ENCODE data around the gene HELZ. TPM values are rescaled to one million over a fixed set of nuclear protein-coding genes. Genes with fewer than 3 reads are reported as not detected.
"Not testable (repeated sequence)": the region's sequence is repeated elsewhere in the genome, so short reads cannot be mapped to it uniquely, and the experiment has no call there.

HELZ gene
- total RNA-seq, 1 donor from 2014 or later: 142 TPM

- no peak for DNase-seq (ENCODE audit: low spot score)
Measured at GRCh38 chr17:67229109-67229955, 15.7 kb downstream of the HELZ start.

DNA sequence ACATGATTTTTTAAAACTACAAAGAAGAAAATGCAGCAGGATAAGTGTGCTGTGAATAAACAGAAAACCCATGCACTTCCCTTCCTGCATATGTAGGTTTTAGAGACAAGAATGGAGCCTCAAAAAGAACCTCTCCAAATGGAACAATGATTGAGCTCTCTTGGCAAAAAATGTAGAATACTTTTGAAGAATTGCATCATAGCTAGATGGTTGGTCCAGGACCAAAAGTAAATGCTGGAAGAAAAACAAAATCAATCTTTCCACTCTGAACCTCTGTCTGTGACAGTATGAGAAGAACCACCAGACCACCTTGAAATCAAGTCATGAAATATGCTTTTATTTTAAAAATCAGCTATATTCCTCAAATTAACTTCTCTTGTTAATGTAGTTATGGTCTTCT, 17.5 kb downstream of the HELZ start:
- no peak for DNase-seq (ENCODE audit: low spot score)

DNA sequence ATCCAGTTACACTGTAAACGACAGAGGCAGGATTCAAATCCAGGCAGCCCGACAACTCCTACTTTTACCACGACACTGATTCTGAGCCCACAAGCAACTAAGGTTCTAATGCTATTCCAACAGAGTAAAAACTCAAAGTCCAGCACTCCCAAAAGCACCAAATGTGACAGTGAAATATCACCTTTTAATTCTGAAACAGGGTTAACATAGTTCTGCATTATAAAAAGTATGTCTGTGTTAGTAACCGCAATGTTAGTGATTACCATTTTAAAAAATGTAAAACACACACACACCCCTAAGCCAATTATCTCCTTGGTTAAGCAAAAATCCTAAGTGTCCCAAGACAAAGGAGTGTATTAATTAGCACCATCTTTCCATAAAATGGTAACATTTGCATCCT, 19.7 kb downstream of the HELZ start:
- no peak for DNase-seq (ENCODE audit: low spot score)

GRCh38 chr17:67224736-67225135, 20.3 kb downstream of the HELZ start:
- DNase-seq (ENCODE audit: low spot score): peak; percentile 72

DNA sequence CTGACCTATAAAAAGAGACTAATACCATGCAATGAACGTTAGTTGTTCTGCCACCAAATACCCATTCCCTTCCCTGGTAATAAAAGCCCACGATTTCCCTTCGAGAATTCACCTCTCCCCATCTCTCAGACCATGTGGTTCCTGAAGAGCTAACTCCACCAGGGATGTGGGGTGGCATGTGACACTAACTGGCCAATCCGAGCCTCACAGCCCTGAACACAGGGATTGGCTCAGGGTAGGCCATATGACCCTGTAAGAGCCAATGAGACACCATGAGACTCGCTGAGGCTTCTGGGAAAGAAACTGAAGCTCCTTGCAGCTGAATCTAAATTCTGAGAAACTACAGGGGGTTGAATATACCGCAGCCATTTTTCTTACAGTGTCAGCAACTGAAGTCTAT, 21.1 kb downstream of the HELZ start:
- no peak for DNase-seq (ENCODE audit: low spot score)

DNA sequence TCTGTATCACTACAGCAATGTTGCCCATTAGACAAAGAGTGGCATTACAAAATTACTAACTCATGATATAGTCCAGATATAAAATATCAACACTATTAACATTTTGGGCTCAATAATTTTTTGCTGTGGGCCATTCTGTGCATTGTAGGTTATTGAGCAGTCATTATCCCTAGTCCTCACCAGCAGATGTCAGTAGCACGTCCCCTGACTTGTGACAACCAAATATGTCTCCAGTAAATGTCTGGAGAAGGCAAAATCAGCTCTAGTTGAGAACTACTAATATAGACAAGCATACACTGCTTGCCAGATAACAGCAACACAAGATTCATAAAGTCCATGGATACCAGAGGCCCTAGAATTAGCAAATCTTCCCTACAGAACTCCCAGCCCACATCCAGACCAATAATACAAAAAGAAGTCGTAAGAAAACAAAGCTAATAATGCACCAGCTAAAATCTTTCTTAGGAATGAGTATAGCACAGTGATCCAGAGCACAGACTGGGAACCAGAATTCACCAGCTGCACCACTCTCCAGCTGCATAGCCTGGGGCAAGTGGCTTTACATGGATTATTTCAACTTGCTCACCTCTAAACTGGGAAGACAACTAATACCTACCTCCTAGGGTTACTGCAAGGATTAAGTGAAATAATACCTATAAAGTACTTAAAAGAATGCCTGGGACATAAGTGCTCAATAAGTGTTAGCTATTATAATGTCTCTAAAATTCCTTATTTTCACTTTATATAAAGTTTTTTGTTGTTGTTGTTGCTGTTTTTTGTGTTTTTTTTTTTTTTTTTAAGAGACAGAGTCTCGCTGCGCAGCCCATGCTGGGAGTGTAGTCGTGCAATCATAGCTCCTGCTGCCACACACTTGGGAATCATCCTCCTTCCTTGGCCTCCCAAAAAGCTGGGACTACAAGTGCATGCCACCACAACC, 23.7 kb downstream of the HELZ start:
- peak; percentile 77 for DNase-seq (ENCODE audit: low spot score)

DNA sequence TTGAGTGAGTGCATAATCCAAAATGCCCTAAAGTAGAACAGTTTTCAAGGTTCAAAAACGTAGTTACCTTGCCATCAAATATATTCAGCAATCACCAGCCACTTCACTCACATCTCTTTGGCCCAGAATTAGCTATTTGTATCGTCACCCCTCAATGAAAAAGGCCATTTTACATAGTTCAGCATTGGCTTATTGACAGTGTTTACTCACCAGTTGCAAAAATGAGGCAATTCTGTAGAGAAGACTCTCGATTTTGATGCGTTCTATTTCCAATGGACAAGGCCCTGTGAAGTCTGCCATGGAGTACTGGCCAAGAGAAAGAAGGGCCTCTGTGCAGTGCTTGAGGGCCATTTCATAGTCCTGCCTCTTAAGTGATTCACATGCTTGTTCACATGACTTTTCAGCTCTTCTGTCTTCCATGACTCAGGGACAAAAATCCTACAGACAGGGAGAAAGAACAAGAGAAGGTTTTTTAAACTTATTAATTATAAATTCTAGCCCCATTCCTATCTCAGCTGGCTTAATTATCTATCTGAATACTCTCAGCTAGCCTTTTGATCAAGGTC, 26.5 kb downstream of the HELZ start:
- no peak for DNase-seq (ENCODE audit: low spot score)

DNA sequence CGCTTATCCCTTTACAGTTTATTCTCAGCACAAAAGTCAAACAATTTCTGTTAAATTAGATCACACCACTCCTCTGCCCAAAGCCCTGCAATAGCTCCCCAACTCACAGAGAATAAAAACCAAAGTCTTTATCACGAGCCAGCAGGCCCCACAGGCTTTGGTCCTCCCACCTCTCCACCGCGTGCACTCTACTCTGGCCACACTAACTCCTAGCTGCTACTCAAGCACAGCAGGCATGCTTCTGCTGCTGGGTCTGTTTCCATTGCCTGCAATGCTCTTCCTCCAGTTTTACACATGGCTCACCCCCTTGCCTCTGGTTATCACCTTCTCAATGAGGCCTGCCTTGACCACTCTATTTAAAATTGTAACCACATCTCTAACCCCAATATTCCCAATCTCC, 27.6 kb downstream of the HELZ start:
- DNase-seq (ENCODE audit: low spot score): no peak

GRCh38 chr17:67216578-67217320, 28.2 kb downstream of the HELZ start:
- DNase-seq (ENCODE audit: low spot score): no peak

GRCh38 chr17:67215991-67216421, 29.0 kb downstream of the HELZ start:
- DNase-seq (ENCODE audit: low spot score): no peak

DNA sequence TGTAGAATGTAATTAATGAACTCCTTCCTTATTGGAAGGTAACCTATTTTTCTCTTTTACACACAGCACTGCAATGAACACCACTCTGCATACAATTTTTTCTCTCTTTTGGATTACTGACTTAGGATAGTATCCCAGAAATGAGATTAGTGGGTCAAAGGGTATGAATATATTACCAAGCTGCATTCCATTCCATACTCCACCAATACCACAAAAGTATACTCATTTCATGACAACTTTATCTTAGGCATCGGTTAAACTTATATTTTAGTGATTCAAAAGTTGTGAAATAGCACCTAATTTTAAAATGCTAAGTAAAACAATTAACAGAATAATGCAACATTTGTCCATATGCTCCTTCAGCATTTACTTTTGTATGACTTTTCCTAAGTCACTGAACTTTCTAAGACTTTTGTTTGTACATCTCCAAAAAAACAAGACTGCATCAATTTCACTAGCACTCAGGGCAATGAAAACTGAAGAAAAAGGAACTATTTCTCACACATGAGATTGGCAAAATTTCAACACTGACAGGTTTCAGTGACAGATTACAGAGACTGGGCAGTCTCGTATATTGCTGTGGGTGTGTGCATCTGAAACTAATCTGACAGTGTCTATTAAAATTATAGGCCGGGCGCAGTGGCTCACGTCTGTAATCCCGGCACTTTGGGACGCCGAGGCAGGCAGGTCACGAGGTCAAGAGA, 32.1 kb downstream of the HELZ start:
- peak; percentile 46 for DNase-seq (ENCODE audit: low spot score)

DNA sequence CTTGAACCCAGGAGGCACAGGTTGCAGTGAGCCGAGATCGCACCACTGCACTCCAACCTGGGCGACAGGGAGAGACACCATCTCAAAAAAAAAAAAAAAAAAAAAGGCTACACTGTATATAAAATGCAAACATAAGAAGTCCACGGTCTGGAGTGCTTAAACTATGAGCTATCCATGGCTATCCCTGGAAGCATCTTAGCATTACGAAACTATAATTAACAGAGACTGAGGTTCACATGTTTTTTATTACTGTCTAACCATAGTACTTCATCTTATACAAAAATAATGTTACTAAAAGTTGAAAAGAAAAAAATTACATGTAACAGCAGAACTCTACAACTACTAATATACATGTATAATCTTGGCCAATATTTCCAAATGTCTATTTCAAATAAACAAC, 32.8 kb downstream of the HELZ start:
- DNase-seq (ENCODE audit: low spot score): no peak

DNA sequence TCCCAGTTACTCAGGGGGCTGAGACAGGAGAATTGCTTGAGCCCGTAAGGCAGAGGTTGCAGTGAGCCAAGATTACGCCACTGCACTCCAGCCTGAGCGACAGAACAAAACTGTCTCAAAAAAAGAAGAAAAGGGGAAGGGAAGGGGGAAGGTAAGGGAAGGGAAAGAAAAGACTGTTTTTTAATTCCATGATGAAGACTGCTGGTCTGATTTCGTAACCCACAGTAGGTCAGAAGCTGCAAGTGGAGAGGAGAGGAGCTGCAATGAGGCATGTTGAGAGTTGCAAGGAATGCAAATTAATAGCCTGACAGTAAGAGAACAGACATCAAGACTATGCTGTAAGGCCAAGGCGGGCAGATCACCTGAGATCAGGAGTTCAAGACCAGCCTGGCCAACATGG, 33.3 kb downstream of the HELZ start:
- no peak for DNase-seq (ENCODE audit: low spot score)

DNA sequence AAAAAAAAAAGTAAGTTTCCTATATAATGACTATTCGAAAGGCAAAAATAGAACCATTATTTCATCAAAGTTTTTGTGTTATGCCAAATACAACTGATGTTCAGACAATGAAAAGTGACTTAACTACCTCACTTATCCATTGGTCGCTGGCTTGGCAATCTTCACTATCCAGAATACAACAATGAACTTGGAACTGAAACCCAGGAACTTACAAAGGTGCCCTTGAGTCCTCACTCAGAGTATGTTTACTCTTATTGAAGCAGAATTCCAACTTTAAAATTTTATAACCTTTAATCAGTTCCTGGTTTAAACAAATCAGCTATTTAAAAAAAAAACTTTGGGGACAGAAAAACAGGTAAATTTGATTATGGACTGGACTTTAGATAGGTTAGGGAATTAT, 34.1 kb downstream of the HELZ start:
- no peak for DNase-seq (ENCODE audit: low spot score)

DNA sequence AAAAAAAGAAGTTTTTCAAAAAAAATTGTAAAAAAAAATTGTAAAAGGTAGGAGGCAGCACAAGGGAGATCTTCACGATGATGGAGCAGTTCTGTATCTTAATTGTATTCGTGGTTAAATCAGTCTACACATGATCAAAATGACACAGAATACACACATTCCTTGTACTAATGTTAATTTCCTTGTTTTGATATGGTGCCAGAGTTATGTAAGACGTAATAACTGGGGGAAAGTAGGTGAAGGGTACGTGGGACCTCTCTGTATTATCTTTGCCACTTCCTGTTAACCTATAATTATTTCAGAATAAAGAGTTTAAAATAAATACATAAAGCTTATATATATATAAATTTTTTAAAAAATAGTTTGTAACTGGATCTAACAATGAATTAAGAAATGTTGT, 36.8 kb downstream of the HELZ start:
- DNase-seq (ENCODE audit: low spot score): no peak

DNA sequence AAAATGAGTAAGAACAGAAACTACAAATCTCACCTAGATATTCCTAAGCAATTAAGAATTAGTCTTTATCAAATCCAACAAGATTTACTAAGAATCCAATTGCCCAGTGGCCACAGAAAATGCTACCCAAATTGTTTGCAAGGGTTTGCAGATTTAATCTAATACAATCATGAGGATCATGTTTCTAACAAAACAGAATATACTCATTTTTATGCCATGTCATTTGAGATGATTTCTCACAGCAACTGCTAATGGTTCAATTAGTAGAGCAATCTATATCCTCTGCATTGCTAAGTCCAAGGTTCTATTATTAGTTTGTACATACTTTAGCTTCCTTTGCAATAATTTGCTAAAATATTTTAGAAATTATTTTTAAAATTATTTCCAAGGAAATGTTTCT, 41.2 kb downstream of the HELZ start:
- no peak for DNase-seq (ENCODE audit: low spot score)

DNA sequence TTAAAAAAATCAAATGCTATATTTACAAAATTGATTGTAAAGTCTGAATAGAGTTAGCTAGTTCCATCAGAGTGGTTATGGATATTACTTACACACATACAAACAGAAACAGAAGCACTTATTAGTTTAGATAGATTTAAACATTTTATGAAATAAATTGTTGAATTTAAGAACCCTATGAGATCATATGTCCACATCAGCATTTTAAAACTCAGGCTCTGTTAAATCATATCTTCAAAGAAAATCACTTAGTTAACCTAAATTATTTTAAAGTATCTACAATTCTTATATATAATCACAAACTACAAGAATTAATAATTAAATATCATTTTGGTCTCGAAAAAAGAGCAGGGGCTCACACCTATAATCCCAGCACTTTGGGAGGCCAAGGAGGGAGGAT, 42.5 kb downstream of the HELZ start:
- no peak for DNase-seq (ENCODE audit: low spot score)

DNA sequence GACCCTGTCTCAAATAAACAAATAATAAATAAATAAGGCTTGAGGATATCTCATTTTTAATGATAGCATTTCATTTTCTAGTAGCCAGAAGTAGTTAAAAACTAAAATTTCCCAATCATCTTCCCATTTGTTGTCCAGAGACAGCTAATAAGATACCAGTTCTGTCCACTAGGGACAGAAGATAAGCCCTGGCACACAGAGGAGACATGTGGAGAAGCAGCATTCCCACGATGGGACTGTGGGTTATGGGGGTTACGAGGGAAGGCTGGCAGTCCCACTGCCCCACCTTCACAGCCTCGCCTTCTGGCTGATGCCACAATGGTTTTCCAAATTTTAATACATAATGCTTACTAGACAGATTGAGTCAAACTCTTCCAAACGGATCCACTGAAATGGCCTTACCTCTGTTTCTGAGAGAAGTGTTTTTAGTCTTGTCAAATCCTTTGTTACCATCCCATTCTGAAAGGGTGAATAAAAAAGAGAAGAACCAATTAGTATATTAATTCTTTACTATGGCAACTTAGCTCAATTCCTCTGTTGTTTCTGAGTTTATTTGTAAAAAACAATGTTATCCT, 44.2 kb downstream of the HELZ start:
- no peak for DNase-seq (ENCODE audit: low spot score)

- DNase-seq (ENCODE audit: low spot score): no peak
Measured at GRCh38 chr17:67198131-67198530, 46.9 kb downstream of the HELZ start.

DNA sequence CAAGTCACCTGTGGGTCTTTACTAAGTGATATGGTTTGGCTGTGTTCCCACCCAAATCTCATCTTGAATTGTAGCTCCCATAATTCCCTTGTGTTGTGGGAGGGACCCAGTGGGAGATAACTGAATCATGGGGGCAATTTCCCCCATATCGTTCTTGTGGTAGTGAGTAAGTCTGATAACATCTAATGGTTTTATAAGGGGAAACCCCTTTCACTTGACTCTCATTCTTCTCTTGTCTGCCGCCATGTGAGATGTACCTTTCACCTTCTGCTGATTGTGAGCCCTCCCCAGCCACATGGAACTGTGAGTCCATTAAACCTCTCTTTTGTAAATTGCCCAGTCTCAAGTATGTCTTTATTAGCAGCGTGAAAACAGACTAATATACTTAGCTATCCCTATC, 48.0 kb downstream of the HELZ start:
- DNase-seq (ENCODE audit: low spot score): not testable (repeated sequence)

DNA sequence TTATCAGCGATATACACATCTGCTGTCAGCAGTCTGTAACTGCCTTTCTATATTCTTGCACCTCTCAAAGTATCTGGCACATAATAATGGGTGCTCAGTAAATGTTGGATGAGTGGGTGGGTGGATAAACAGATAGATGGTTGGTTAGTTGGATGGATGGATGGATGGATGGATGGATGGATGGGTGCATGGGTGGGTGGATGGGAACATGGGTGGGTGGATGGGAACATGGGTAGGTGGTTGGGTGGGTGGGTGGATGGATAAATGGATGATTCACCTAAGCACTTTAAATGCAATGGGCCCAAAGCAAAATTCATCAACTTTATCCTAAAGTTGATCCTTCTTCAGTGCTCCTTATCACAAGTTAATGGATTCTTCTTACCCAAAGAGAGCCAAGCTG, 48.6 kb downstream of the HELZ start:
- DNase-seq (ENCODE audit: low spot score): no peak
